SKM-1 (cell line): ENCODE data around the gene MYO1D.
"Not testable (repeated sequence)": the region's sequence is repeated elsewhere in the genome, so short reads cannot be mapped to it uniquely, and the experiment has no call there.

Experiments used
- DNase-seq: peaks from one replicate; lab custom pipeline; 2025; ENCODE audit not compliant: unreplicated experiment; lab: John Stamatoyannopoulos, UW

Gene MYO1D

GRCh38 chr17:32739722-32740121, 137.2 kb downstream of the MYO1D start:
- no peak for DNase-seq

- not testable (repeated sequence) for DNase-seq
Observed at GRCh38 chr17:32739151-32739550, 137.8 kb downstream of the MYO1D start.

GRCh38 chr17:32733401-32733800, 143.5 kb downstream of the MYO1D start:
- DNase-seq = no peak

GRCh38 chr17:32732900-32733299, 144.0 kb downstream of the MYO1D start:
- DNase-seq = no peak

- no peak for DNase-seq
Observed at GRCh38 chr17:32732296-32732642, 144.7 kb downstream of the MYO1D start.

- DNase-seq = no peak
Observed at GRCh38 chr17:32731556-32732295, 145.2 kb downstream of the MYO1D start.

GRCh38 chr17:32727681-32728080, 149.2 kb downstream of the MYO1D start:
- DNase-seq = no peak

GRCh38 chr17:32725697-32726096, 151.2 kb downstream of the MYO1D start:
- DNase-seq = no peak

GRCh38 chr17:32723310-32723955, 153.5 kb downstream of the MYO1D start:
- DNase-seq = no peak

- DNase-seq = no peak
Observed at GRCh38 chr17:32722733-32723132, 154.2 kb downstream of the MYO1D start.

GRCh38 chr17:32720671-32721070, 156.3 kb downstream of the MYO1D start:
- DNase-seq = no peak

GRCh38 chr17:32719689-32720088, 157.2 kb downstream of the MYO1D start:
- DNase-seq = no peak

GRCh38 chr17:32714922-32715321, 162.0 kb downstream of the MYO1D start:
- DNase-seq = not testable (repeated sequence)

GRCh38 chr17:32714206-32714605, 162.7 kb downstream of the MYO1D start:
- not testable (repeated sequence) for DNase-seq

- DNase-seq = no peak
Observed at GRCh38 chr17:32713081-32713480, 163.8 kb downstream of the MYO1D start.

- no peak for DNase-seq
Observed at GRCh38 chr17:32709562-32709961, 167.4 kb downstream of the MYO1D start.

GRCh38 chr17:32701871-32702270, 175.1 kb downstream of the MYO1D start:
- DNase-seq = no peak

- DNase-seq = no peak
Observed at GRCh38 chr17:32699247-32699646, 177.7 kb downstream of the MYO1D start.

GRCh38 chr17:32697728-32698625, 178.9 kb downstream of the MYO1D start:
- no peak for DNase-seq

- no peak for DNase-seq
Observed at GRCh38 chr17:32696426-32696825, 180.5 kb downstream of the MYO1D start.

GRCh38 chr17:32695864-32696263, 181.1 kb downstream of the MYO1D start:
- no peak for DNase-seq
